Panc1 (cell line): Measurements from ENCODE around the gene KCNAB1. TPM values are rescaled to one million over a fixed set of nuclear protein-coding genes. Genes with fewer than 3 reads are reported as not detected.

Experiments used
- ATAC-seq: fragments of 200-7000 bp; cut with Tn5 transposase; 2 replicates; pipeline ENCODE4 v1.9.1; 2020; ENCODE audit warnings: mild to moderate bottlenecking, moderate library complexity
- BruUV-seq: library from RNA; stranded (reverse); fragments of 400-500 nt; replicated peaks from 2 replicates; lab custom pipeline; 2021; lab: Mats Ljungman, UMichigan
- CTCF ChIA-PET: fragments of 300-600 bp; sonication (Branson Sonifier 250); formaldehyde crosslinking; loops from one replicate; lab custom pipeline; 2022; ENCODE audit warnings: antibody characterized with exemption; lab: Charles Lee
- POLR2A ChIA-PET: fragments of 300-600 bp; sonication (Branson Sonifier 250); formaldehyde crosslinking; loops from one replicate; lab custom pipeline; 2022; ENCODE audit warnings: antibody characterized with exemption; lab: Charles Lee
- DNase-seq: peaks from one replicate; pipeline ENCODE4 v3.0.0-alpha.2; 2010; ENCODE audit warnings: low read depth, low spot score
- H3K27ac ChIP-seq: 2 replicates; pipeline ENCODE4 v1.5.1; 2011; ENCODE audit warnings: mild to moderate bottlenecking, low read length, inconsistent platforms
- H3K27me3 ChIP-seq: fragments of 200-500 bp; sonication (Bioruptor generic); 2 replicates; pipeline ENCODE4 v1.6.0; 2014; ENCODE audit warnings: low read length, inconsistent platforms; ENCODE audit not compliant: control insufficient read depth, insufficient read depth
- H3K36me3 ChIP-seq: fragments of 200-500 bp; sonication (Bioruptor generic); 2 replicates; pipeline ENCODE4 v1.5.1; 2014; ENCODE audit warnings: inconsistent platforms, mild to moderate bottlenecking, low read length, moderate library complexity; ENCODE audit not compliant: control insufficient read depth, insufficient read depth
- H3K4me1 ChIP-seq: 2 replicates; pipeline ENCODE4 v1.5.1; 2011; ENCODE audit warnings: inconsistent platforms, mild to moderate bottlenecking, low read length, moderate library complexity; ENCODE audit not compliant: control insufficient read depth, insufficient read depth
- H3K4me3 ChIP-seq, 2 experiments: 2 replicates each; pipeline ENCODE4 v1.5.1; 2011 to 2012; ENCODE audit warnings: low read depth in 2 of 2, low read length in 2 of 2, mild to moderate bottlenecking in 2 of 2, inconsistent platforms in 1 of 2, moderate library complexity in 1 of 2
- H3K9me3 ChIP-seq: fragments of 200-500 bp; sonication (Bioruptor generic); 2 replicates; pipeline ENCODE4 v1.5.1; 2014; ENCODE audit warnings: low read depth, mild to moderate bottlenecking, inconsistent platforms, low read length, moderate library complexity; ENCODE audit not compliant: control insufficient read depth, insufficient read depth
- CTCF ChIP-seq: fragments of 450-650 bp; IDR thresholded peaks from 2 replicates; pipeline ENCODE4 v1.5.1; 2017; ENCODE audit warnings: mild to moderate bottlenecking
- POLR2AphosphoS5 ChIP-seq: IDR thresholded peaks from 2 replicates; pipeline ENCODE4 v1.6.1; 2012; ENCODE audit warnings: mild to moderate bottlenecking, low read depth, low read length, moderate library complexity
- REST ChIP-seq, 2 experiments: IDR thresholded peaks; 2 replicates each; pipeline ENCODE4 v1.6.1; 2011 to 2012; ENCODE audit warnings: low read depth in 2 of 2, control low read depth in 1 of 2, low read length in 1 of 2, mild to moderate bottlenecking in 1 of 2, moderate library complexity in 1 of 2; ENCODE audit not compliant: insufficient read depth in 1 of 2
- SIN3A ChIP-seq: IDR thresholded peaks from 2 replicates; pipeline ENCODE4 v1.6.1; 2012; ENCODE audit warnings: low read depth, mild to moderate bottlenecking, low read length, moderate library complexity, borderline replicate concordance; ENCODE audit not compliant: insufficient read depth
- TCF7L2 ChIP-seq: IDR thresholded peaks from 2 replicates; pipeline ENCODE4 v1.6.1; 2011; ENCODE audit warnings: mild to moderate bottlenecking, low read depth, low read length, inconsistent platforms
- in situ Hi-C: cut with HindIII; loops from 2 replicates; pipeline ENCODE4 v1.10.0; 2016; ENCODE audit warnings: low sequenced_read_pairs, low pct_unique_long_range_greater_than_20kb
- intact Hi-C: fragments of 100-400 bp; cut with micrococcal nuclease; formaldehyde crosslinking; loops from one replicate; pipeline ENCODE4 v1.10.0; 2022; ENCODE audit not compliant: unreplicated experiment
- total RNA-seq: library from RNA; stranded (reverse); gene quantifications from one replicate; pipeline ENCODE4 v1.2.1, GENCODE V29; 2021; ENCODE audit not compliant: unreplicated experiment

Gene KCNAB1
- total RNA-seq, 1 experiment from 2014 or later: not detected

DNA sequence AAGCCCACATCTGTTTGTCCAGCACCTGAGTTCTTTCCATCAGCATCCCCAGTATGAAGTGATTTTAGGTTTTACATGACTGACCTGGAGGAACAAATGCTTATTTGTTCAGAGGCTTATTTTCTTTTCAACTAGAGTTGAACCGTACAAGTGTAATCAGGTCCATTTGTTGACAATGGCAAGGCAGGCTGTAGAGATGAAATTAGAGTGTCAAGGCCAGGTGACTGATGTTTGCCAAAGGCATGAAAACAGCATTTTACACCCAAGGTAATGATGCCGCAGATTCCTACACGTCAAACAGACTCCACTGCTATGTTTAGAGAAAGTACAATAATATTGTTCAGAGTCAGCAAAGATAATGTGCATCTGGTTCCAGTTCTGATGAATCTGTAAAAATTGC lies 96.5 kb downstream of the KCNAB1 start:
- BruUV-seq: no TSS peak
- intact Hi-C loops (no loop called here), in situ Hi-C loops (no loop called here)
- no peaks in the 10 kb centered on the region for H3K27me3 ChIP-seq
- no peak for TF ChIP-seq CTCF
- TF ChIP-seq TCF7L2: no peak
- TF ChIP-seq REST (IDR thresholded peaks at IDR 0.05; ENCODE audit: insufficient read depth in 1 of 2, low read depth in 2 of 2, low read length in 1 of 2): no peak
- TF ChIP-seq SIN3A: no peak
- TF ChIP-seq POLR2AphosphoS5: no peak
- DNase-seq: no peak
- CTCF ChIA-PET: no interaction called here
- H3K36me3 ChIP-seq: no peaks in the 10 kb centered on the region
- no peaks in the 10 kb centered on the region for H3K4me1 ChIP-seq
- ATAC-seq: no peak
- no peaks in the 10 kb centered on the region for H3K9me3 ChIP-seq
- no peak overlapping the region for H3K4me3 ChIP-seq
- no peak overlapping the region for H3K27ac ChIP-seq
- POLR2A ChIA-PET: no interaction called here

GRCh38 chr3:156217674-156218352 lies 97.4 kb downstream of the KCNAB1 start:
- Histone ChIP-seq H3K27me3 (no peaks in the 10 kb centered on the region), H3K4me1 (no peaks in the 10 kb centered on the region), H3K9me3 (no peaks in the 10 kb centered on the region), H3K36me3 (no peaks in the 10 kb centered on the region), H3K27ac (no peak overlapping the region), H3K4me3 (no peak overlapping the region)
- DNase-seq (no peak), ATAC-seq (no peak)
- POLR2A ChIA-PET: interaction anchor here (0.6 kb wide), 1 partner anchor 533 kb away, joined by 5 read pairs; no protein-coding TSS in a partner anchor
- no TSS peak for BruUV-seq
- in situ Hi-C loops: no loop called here
- intact Hi-C loops: no loop called here
- CTCF ChIA-PET: interaction anchor here (0.6 kb wide), 1 partner anchor 232 kb away, joined by 3 read pairs; no protein-coding TSS in a partner anchor
- TF ChIP-seq POLR2AphosphoS5 (no peak), TCF7L2 (no peak)

GRCh38 chr3:156218353-156218744 lies 98.0 kb downstream of the KCNAB1 start:
- POLR2A ChIA-PET: interaction anchor here (0.6 kb wide), 1 partner anchor 533 kb away, joined by 5 read pairs; no protein-coding TSS in a partner anchor

More at GRCh38 chr3:156218353-156218744, 98.0 kb downstream of the KCNAB1 start:
- in situ Hi-C loops (no loop called here), intact Hi-C loops (no loop called here)
- no peaks in the 10 kb centered on the region for H3K27me3 ChIP-seq
- no peaks in the 10 kb centered on the region for H3K9me3 ChIP-seq
- H3K36me3 ChIP-seq: no peaks in the 10 kb centered on the region
- TF ChIP-seq REST (IDR thresholded peaks at IDR 0.05; ENCODE audit: insufficient read depth in 1 of 2, low read depth in 2 of 2, low read length in 1 of 2) (no peak), SIN3A (no peak), TCF7L2 (no peak), CTCF (no peak), POLR2AphosphoS5 (no peak)
- H3K27ac ChIP-seq: no peak overlapping the region
- ATAC-seq (no peak), DNase-seq (no peak)
- CTCF ChIA-PET: no interaction called here
- H3K4me3 ChIP-seq: no peak overlapping the region
- BruUV-seq: no TSS peak
- H3K4me1 ChIP-seq: no peaks in the 10 kb centered on the region
